HG03066 (cell line): ENCODE measurements around the gene CES4A.
"Not testable (repeated sequence)": the region's sequence is repeated elsewhere in the genome, so short reads cannot be mapped to it uniquely, and the experiment has no call there.

Experiments used
- ATAC-seq: cut with Tn5 transposase; IDR thresholded peaks from one replicate; pipeline ENCODE4 v1.9.1; 2021; ENCODE audit warnings: low read depth; ENCODE audit not compliant: unreplicated experiment

CES4A gene

DNA sequence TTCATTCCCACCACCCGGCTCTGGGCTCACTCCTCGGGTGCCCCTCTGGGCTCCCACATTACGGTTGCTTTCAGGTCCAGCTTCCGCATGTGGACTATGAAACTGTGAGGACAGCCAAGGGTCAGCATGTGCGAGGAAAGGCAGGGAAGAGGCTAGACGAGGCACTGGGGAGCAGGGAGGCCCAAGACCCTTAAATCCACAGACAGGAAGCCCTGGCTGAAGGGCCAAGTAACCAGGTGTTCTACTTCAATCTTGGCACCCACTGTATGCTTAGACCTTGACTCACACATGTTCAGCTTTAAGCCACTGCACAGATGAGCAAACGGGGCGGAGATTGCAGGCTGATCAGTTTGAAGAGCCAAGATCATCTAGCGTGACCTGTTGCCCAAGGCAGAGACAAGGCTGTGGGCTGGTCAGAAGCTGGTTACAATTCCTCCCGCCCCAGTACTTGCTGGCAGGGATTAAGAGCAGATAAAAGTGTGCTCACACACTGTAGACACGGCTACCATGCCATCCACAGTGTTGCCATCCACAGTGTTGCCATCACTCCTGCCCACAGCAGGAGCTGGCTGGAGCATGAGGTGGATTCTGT, at the start of gene CES4A:
Gene CES4A (plus strand): TSS at position 393 of the 592 bp plus-strand sequence. CDS start 184 bp downstream, at position 577.
- ATAC-seq: no peak

- no peak for ATAC-seq
Measured at GRCh38 chr16:66939366-66939765, 49.0 kb upstream of the CES4A start.

GRCh38 chr16:66940236-66940635, 48.2 kb upstream of the CES4A start:
- ATAC-seq: no peak

DNA sequence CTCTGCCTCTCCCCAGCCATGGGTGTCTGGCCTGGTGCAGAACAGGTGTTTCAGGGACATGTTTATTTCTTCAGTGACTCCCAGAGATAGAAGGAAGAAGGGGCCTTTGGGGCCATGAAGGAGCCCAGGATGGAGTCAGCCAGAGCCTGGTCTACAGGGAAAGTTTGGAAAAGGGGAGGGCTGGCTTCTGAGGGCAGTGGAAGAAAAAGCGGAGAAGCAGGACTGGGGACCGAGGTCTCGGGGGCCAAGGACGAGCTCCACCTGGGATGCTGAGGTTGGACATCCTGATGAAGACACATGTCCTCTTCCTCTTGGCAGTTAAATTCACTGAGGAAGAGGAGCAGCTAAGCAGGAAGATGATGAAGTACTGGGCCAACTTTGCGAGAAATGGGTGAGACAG, 45.4 kb upstream of the CES4A start:
- no peak for ATAC-seq

DNA sequence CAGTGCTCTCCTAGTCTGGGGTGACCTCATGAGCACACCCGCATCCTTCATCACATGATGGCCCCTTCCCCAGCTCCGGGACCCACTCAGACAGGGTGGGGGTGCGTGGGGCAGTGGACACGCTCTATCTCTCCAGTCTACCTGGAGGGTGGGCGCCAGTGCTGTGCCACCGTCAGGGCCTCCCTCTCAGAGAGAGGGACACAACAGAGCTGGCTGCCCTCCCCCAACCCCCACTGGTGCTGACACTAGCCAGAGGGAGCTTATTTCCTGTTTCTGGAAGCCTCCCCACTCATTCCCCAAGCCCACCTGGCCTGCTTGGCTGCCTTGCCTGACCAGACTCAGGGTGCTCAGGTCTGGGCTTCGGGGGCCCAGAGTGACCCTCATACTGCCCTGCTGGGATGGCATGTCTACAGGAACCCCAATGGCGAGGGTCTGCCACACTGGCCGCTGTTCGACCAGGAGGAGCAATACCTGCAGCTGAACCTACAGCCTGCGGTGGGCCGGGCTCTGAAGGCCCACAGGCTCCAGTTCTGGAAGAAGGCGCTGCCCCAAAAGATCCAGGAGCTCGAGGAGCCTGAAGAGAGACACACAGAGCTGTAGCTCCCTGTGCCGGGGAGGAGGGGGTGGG, 44.8 kb upstream of the CES4A start:
- no peak for ATAC-seq

- no peak for ATAC-seq
Measured at GRCh38 chr16:66944054-66944441, 44.3 kb upstream of the CES4A start.

- ATAC-seq: not testable (repeated sequence)
Measured at GRCh38 chr16:66944971-66945370, 43.4 kb upstream of the CES4A start.

GRCh38 chr16:66945939-66946338, 42.5 kb upstream of the CES4A start:
- ATAC-seq: no peak

- ATAC-seq: no peak
Measured at GRCh38 chr16:66946541-66946940, 41.8 kb upstream of the CES4A start.

DNA sequence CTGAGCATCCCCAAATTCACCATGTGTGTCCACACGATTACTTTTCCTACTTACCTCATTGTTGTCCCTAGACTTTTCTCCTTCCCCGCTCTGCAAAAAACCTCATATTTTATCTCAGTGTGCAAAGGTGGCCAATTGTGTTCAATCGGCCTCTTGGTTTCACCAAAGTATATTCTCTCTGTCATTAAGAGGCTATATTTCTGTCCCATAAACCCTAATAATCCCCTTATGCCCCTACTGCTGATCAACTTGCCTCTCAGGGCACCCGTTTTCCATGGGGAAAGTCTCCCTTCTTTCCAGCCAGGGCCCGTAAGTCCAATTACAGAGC, 41.5 kb upstream of the CES4A start:
- ATAC-seq: no peak

- ATAC-seq: no peak
Measured at GRCh38 chr16:66947302-66948065, 40.9 kb upstream of the CES4A start.

- ATAC-seq: no peak
Measured at GRCh38 chr16:66948134-66948836, 40.1 kb upstream of the CES4A start.

GRCh38 chr16:66948837-66949225, 39.6 kb upstream of the CES4A start:
- ATAC-seq: no peak

- no peak for ATAC-seq
Measured at GRCh38 chr16:66949472-66949871, 38.9 kb upstream of the CES4A start.

GRCh38 chr16:66950437-66950836, 38.0 kb upstream of the CES4A start:
- ATAC-seq: no peak

- no peak for ATAC-seq
Measured at GRCh38 chr16:66950971-66951790, 37.2 kb upstream of the CES4A start.

GRCh38 chr16:66952430-66953110, 35.8 kb upstream of the CES4A start:
- ATAC-seq: no peak

GRCh38 chr16:66953462-66954096, 34.8 kb upstream of the CES4A start:
- no peak for ATAC-seq

DNA sequence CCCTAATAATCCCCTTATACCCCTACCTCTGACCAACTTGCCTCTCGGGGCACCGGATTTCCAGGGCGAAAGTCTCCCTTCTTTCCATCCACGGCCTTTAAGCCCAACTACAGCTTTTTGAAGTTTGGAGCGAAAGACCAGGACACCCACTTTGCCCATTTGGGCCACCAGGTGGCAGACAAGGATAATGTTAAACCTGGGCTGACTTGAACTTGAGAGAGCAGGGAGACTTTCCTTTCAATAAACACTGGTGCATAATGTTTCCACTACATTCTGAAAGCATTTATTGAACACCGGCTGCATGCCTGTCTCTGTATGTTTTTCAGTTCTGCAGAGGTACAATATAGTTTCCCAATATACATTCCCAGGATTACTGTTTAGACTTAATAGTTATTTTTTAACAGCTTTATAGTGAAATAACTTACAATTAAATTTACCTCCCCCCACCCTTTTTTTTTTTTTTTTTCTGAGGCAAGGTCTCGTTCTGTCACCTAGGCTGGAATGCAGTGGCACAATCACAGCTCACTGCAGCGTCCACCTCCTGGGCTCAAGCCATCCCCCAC, 34.2 kb upstream of the CES4A start:
- ATAC-seq: no peak
